CD4-positive, alpha-beta T cell treated with Interferon gamma for 1 hour (primary cell): Measurements from ENCODE around the gene C13orf46.
"Not testable (repeated sequence)": the region's sequence is repeated elsewhere in the genome, so short reads cannot be mapped to it uniquely, and the experiment has no call there.

Experiments
- DNase-seq: peaks from one replicate; pipeline ENCODE4 v3.0.0-alpha.2; 2020

Gene C13orf46

DNA sequence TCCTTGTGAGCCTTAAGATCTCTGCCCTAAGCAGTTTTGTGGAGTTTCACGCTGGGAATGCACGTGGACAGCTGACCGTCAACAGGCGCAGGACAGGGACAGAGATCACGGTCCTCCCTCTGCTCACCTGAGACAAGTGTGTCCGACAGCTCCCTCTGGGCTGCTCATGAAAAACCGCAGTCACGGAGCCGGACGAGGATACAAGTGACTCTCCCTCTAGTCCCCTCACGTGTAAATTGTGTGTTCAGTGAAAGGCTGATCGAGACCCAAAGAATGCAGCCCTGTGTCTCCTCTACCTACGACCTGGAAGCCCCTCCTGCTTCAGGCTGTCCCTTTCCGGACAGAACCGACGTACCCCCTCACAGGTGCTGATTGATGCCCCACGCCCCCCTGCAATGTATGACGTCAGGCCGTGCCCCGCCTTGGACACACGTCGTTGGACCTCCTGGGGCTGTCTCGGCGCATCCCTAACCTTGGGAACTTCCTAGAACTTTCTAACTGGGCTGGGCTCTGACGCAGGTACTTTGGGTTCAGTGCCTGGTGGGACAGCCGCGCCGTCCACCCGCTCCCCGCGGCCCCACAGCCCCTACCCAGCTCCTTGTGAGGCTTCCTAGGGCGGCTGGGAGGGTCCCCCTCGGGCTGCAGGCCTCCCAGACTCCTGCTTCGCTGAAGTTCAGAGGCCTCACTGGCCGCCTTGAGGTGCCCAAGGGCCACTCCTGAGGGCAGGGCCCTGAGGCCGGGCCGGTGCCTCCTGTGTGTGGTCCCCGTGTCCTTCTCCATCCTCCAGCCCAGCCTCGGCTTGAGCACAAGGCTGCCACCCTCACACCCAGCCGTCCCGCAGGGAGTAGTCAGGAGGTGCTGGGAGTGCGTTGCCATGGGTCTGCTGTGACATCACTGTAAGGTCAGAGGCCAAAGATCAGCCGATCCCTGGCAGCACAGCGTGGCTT, at the start of gene C13orf46:
Gene C13orf46 (minus strand): TSS at position 859 of the 947 bp plus-strand sequence. CDS start 79 bp downstream, at position 780.
- no peak for DNase-seq

DNA sequence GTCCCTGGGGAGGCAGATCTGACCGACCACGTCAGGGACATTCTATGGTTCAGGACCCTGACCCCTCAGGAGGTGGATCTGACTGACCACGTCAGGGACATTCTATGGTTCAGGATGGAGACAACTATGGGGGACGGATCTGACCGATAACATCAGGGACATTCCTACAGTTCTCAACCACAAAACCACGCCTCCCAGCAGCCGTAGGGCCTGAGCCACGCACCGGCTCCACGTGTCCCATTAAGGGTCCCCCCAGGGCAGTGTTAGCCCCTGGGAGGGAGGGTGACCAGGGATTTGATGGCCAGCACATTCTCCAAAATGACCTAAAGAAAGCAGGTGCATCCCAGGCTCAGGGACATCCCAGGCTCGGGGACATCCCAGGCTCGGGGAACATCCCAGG, 49.0 kb upstream of the C13orf46 start:
- no peak for DNase-seq

DNA sequence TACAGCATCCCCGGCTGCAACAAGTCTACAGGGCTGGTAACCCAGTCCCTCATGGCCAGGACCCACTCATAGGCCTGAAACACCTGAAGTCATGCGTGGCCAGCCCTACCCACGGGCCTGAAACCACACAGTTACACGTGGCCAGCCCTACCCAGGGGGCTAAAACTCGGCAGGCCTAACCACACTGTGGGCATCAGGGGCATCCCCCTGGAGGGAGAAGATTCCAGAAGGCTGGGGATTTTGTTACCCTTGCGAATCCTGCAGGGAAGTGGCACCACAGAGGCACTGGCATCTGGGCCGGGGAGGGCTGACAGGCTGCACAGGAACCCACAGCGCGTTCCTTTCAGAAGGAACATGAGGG, 48.4 kb upstream of the C13orf46 start:
- no peak for DNase-seq

DNA sequence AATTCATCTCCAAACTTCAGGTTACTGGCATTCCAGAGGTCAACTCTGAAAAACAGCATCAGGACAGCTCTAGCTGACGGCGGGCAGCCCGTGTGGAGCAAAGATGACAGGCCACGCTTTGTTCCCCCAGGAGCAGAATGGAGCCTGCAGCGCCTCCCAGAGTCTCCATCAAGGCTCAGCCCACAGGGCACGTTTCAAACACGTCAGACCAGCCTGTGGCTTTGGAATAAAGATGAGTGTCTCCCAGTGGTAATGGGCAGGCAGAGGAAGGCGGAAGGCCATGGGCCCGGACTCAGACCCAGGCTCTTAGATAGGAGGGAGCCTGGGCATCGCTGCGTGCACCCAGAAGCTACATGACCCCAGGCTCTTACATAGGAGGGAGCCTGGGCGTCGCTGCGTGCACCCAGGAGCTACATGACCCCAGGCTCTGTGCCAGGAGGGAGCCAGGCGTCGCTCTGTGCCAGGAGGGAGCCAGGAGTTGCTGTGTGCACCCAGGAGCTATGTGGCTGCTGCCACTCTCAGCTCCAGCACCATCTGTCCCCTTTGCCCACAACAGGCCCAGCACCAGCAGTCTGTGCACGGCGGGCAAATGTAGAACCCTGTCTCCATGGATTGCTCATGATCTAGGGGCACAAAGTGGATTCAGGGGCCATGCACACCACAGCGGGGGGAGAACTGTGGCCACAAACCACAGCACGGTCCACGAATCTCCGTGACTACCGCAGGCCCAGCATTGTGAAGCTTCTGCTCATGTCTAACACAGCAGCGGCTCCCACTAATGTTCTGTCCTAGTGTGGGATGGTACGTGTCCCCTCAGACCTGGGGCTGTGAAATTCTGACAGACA, 47.8 kb upstream of the C13orf46 start:
- no peak for DNase-seq

DNA sequence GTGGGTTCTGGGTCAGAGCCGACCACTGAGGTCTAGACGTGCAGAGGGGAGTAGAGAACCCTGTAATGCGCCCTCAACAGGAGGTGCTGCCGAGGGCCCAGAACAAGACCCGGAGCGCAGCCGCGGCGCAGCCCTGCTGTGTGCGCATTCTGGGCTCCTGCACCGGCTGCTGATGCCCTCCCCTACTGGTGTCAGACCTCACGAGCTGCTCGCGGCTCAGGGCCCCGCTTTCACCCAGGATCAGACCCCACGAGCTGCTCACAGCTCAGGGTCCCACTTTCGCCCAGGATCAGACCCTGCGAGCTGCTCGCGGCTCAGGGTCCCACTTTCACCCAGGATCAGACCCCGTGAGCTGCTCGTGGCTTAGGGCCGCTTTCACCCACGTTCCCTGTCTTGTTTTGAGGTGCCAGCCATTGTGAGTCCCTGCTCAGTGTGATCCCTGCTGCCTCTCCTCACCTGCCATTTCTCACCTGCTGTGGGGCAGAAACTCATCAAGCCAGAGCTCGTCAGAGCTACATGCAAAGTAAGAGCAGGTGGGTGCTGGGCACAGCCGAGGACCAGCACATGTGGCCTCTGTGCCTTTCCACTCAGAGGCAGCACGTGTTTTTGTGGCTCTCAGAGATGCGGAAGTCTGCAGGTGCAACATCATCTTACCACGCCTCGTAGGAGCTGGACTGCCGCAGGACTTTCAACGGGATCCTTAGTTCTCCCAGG, 47.0 kb upstream of the C13orf46 start:
- no peak for DNase-seq

DNA sequence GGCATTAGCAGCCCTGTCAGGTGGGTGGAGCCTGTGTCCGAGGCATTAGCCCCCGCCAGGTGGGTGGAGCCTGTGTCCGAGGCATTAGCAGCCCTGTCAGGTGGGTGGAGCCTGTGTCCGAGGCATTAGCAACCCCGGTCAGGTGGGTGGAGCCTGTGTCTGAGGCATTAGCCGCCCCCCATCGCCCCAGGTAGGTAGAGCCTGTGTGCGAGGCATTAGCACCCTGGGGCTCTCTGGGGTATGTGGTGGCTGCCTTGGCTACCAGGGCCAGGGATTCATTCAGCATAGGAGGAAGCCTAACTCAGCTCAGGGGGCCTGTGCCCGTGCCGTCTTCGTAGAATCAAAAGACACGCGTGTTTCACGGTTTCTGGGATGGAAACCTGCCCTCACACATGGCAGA, 46.3 kb upstream of the C13orf46 start:
- not testable (repeated sequence) for DNase-seq

DNA sequence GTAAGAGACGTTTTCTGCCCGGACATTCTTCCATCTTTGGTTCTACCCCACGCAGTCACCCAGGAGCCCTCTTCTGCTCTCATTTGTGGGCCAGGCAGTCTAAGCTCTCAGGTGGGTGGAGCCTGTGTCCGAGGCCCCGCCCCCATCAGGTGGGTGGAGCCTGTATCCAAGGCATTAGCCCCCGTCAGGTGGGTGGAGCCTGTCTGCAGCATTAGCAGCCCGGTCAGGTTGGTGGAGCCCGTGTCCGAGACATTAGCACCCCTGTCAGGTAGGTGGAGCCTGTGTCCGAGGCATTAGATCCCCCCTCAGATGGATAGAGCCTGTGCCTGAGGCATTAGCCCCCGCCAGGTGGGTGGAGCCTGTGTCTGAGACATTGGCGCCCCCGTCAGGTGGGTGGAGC, 45.5 kb upstream of the C13orf46 start:
- peak; percentile 37 for DNase-seq

DNA sequence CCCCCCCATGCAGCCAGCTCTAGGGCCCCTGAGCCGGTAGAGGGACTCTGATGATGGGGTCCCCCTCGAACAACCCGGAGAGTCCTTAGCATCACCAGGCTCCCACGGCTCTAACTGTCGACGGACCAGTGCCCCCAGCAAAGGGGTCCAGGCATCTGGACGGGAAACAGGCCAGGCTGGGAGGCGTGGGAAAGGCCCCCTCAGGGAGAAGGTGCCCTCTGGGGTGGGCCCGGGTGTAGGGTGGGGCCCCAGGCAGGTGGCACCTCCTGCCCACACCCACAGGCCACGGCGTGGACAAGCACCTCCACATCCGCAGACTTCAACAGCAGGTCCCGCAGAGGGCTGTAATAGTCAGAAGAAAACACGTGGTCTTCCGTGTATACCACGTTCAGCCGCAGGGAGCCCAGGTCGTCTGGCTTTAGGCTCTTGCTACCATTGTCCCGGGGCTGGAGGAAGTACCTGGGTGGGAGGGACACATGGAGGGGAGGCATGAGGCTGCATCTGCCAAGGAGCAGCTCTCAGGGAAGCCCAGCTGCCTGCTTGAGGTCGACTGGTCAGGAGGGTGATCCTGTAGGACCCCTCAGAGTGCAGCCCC, 44.7 kb upstream of the C13orf46 start:
- no peak for DNase-seq

DNA sequence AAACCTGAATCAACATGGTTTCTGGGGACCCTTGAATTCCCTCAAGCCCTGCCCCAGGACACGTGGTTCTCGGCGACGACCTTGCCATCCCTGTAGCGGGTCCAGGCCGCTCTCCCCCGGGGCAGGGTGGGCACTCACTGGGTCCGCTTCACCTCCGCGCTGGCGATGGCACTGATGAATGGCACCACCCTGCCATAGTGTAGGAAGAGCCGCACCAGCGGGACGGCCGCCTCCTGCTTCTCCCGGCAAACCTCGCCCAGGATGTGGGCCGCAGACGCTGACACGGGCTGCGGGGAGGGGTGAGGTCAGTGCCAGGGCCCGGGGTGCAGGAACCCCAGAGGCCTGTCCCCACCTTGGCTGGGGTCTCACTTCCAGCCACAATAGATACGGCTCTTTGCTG, 44.1 kb upstream of the C13orf46 start:
- DNase-seq: no peak

DNA sequence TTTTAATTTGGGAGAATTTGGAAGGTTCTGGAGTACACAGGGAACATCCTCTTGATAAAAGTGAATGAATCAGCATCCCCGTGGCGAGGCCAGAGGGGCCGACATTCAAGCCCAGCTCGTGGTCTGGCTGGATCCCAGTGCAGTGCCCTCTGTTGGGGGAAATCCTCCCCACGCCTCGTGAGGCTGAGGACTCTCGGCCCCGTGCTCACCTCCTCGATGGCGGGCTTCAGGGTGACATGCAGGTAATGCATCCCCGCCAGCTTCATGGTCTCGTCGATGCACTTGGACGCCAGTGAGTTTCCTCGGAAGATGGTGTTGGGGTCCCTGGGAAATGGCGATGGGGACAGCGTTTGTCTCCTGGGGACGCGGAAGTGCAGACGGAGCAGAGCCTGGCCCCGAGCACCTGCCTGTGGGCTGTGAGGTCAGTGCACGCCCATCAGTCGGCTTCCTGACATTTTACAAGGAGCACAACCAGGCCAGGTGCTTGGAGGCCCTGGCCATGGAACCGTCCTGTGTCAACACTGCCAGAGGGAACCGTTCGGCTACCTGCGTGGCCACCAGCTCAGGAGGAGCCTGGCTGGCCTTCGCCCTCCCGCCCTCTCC, 43.3 kb upstream of the C13orf46 start:
- DNase-seq: no peak

DNA sequence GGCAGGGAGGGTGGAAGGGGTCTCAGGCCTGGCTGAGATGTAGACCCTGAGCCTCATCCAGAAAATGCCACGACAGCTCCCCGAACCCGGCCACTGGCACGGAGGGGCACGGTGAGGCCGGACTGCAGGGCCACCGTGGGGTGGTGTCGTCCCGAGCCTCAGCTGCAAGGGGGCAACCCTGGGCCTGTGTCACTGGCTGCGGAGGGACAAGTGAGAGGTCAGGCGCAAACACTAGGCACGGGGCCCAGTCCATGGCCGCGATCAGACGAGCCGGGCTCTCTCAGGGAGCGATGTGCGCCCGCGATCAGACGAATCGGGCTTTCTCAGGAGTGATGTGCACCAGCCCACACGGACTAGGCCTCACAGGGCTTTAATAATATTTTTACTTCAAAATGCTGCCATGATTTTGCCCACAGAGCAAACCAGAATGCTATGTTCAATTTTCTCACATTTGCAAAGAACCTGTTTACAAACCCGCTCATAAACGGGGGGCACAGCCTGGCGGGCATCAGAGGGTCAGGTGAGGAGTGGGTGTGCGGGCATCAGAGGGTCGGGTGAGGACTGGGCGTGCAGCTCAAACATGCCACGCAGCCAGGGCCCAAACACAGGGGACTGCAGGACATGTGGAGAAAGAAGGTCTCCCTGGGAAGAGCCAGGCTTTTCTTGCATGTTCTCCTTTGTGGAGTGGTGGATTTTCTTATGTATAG, 42.6 kb upstream of the C13orf46 start:
- no peak for DNase-seq

DNA sequence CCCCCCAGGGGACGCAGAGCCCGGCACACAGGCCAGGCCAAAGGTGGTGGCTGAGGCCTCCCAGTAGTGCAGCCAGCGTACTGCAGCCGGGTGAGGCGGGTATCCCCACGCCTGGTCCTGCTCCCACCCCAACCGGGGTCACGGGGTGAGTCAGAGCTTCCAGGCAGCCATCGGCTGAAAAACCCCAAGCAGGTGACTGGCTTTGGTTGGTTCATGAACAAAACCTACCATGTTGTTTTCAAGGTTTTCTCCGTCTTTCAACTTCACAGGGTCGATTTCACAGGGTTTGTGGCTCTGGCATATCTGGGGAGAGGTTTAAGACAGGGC, 42.1 kb upstream of the C13orf46 start:
- no peak for DNase-seq

DNA sequence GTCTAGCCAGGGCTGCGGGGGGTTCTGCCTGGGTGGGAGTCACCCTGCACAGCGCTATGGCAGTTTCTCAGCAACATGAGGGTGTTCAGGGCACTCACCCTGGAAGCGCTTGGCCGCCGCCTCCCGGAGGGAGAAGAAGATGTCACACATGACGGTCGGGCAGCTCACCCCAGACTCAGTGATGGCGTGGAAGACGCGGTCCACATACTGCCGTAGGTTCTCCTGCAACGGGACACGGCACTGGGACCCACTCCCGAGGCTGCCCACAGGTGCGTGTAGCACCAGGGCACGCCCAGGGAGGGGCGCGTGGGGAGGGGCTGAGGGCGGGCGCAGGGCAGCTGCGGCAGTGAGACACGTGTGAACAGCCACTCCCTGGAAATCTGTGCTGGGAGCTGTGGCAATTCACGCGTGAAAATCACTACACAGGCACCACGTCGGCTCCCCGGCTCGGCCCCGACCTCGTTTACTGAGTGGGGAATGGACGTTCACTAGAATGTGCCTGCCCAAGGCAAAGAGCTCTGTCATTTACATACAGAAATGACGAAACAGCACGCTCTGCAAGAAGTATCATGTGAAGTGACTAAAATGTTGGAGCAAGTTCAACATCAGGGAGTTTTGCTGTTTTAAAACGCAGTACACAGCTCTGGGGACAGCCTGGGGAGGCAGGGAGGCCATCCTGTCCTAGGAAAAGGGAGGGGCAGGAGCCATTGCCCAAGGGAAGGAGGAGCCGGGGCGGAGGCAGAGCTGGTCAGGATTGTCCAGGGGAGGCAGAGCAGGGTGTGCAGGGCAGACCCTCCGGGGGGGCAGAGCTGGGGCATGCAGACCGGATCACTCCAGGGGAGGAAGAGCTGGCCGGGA, 41.5 kb upstream of the C13orf46 start:
- DNase-seq: no peak

DNA sequence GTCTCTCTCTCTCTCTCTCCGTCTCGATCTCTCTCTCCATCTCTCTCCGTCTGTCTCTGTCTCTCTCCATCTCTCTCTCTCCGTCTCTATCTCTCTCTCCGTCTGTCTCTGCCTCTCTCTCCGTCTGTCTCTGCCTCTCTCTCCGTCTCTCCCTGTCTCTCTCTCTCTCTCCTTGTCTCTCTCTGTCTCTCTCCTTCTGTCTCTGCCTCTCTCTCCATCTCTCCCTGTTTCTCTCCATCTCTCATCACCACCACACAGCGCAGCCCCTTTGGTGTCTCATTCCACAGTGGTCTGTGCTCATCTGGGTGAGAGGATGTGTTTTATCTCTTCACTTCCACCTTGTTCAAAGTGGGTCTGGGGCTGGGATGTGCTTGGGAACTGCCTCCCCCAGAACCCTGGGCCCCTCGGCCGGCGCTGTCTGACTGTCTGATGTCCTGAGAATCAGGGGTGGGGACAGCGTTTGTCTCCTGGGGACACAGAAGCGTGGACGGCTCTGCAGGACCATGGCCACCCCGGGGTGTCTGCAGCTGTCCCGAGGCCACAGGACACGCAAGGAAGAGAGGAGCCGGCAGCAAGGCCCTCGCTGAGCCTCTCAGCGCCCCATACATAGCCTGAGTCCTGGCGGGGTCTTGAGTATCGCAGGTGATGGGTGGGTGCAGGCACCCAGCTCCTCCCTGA, 40.2 kb upstream of the C13orf46 start:
- DNase-seq: no peak

DNA sequence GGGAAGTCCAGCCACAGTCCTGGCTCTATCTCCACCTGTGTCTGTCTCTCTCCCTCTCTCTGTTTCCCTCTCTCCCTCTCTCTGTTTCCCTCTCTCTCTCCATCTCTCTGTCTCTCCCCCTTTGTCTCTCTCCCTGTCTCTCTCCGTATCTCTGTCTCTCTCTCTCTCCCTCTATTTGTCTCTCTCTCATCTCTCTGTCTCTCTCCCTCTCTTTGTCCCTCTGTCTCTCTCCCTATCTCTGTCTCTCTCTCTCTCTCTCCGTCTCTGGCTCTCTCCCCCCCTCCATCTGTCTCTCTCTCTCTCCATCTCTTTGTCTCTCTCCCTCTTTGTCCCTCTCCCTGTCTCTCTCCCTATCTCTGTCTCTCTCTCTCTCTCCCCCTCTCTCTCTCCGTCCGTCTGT, 39.5 kb upstream of the C13orf46 start:
- no peak for DNase-seq

DNA sequence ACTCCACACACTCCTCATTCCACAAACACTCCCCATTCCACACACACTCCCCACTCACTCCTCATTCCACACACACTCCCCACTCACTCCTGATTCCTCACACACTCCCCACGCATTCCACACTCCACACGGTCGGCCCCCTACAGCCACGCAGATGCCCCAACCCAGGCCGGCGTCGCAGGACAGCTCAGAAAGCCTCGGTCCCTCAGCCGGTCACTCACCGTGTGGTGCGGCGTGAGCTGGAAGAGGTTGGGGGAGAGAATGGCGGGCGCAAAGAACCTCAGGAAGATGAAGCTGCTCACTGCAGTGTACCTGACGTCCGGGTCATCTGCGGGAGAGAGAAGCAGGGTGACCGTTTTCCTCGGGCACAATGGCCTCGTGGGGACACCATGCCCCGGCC, 39.0 kb upstream of the C13orf46 start:
- no peak for DNase-seq

DNA sequence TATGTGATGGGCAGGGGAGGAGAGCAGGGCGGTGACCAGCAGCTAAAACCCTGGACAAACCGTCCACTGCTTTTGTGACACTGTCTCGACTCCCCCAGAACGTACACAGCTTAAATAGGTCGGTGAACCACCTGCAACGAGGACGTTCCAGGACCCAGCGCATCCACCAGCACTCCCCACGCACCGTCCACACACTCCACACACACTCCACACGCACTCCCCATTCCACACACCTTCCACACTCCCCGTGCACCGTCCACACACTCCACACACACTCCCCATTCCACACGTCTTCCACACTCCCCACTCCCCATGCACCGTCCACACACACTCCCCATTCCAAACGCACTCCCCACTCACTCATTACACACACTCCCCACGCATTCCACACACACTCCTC, 38.3 kb upstream of the C13orf46 start:
- DNase-seq: no peak

DNA sequence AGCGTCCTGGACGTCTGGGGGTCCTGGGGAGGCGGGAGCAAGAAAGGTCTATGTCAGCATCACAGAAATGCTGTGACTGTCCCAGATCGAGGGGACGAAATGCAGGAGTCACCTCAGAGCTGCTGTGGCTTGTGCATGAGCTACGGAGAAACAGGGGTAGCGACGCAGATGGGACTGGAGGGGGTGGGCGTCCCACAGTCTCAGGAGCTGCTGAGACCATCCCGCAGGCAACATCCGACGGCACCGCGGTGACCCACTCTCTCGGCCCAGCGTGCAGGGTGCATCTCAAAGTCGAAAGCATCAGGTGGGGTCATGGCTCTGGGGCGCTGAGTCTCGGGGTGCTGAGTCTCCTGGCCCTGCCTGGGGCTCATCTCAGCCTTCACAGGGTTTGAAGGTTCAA, 37.4 kb upstream of the C13orf46 start:
- DNase-seq: no peak

DNA sequence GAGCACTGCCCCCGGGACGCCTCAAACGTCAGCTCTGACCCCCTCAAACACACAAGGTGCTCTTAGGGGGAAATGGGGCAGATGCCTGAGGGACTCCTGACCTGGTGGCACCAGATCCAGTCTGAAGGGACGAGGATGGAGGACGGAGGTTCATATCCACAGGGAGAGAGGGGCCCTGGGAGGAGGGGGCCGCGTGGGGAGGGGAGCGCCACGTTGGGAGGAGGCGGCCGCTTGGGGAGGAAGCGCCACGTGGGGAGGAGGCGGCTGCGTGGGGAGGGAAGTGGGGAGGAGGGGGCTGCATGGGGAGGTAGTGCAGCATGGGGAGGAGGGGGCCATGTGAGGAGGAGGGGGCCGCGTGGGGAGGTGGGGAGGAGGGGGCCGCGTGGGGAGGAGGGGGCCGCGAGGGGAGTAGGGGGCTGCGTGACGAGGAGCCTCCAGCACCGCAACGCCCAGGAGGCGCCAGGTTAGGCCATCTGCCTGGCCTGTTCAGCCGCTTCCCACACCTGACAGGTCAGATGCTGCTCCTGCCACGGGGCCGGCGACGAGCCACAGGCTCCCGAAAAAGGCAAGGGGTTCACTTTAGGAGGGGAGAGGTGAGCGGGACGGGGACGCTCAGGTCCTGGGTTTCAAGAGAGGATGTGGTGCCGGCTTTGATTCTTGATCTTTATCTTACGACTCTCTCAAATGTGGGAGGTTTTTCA, 36.7 kb upstream of the C13orf46 start:
- DNase-seq: no peak
